Heart left ventricle (tissue), 16 donors: ENCODE data around the gene DCAF11. TPM values are rescaled to one million over a fixed set of nuclear protein-coding genes. Genes with fewer than 3 reads are reported as not detected.
A peak's percentile ranks its signal among the peaks of the same experiment; 100 is the strongest.

Source experiments
- ATAC-seq, 4 donors: fragments of 200-7000 bp; cut with Tn5 transposase; one replicate each; pipeline ENCODE4 v1.9.1; 2020 to 2022; ENCODE audit warnings: moderate library complexity in 4 of 4, mild to moderate bottlenecking in 3 of 4, moderate number of reproducible peaks in 1 of 4
- DNase-seq, 5 donors: peaks; one replicate each; pipeline ENCODE4 v3.0.0-alpha.2; 2020
- H3K27ac ChIP-seq, 12 donors: fragments of 200-600 bp; sonication (generic) in 4 of 12; one replicate each; pipeline versions ENCODE4 v1.5.0 to v1.8.0; 2016 to 2022; ENCODE audit warnings: mild to moderate bottlenecking in 2 of 12
- H3K27me3 ChIP-seq, 9 donors: fragments of 200-600 bp; sonication (generic) in 2 of 9; one replicate each; pipeline versions ENCODE4 v1.5.1 to v1.8.0; 2016 to 2022; ENCODE audit warnings: mild to moderate bottlenecking in 3 of 9
- H3K36me3 ChIP-seq, 9 donors: fragments of 200-600 bp; sonication (generic) in 2 of 9; one replicate each; pipeline versions ENCODE4 v1.5.0 to v1.8.0; 2018 to 2022; ENCODE audit warnings: mild to moderate bottlenecking in 2 of 9
- H3K4me1 ChIP-seq, 12 donors: fragments of 200-600 bp; sonication (generic) in 4 of 12; one replicate each; pipeline versions ENCODE4 v1.5.0 to v1.8.0; 2016 to 2022; ENCODE audit warnings: mild to moderate bottlenecking in 3 of 12
- H3K4me3 ChIP-seq, 12 donors: fragments of 200-600 bp; sonication (generic) in 4 of 12; one replicate each; pipeline versions ENCODE4 v1.5.0 to v1.8.0; 2017 to 2022; ENCODE audit warnings: mild to moderate bottlenecking in 9 of 12, moderate library complexity in 4 of 12
- H3K9me3 ChIP-seq, 12 donors: fragments of 200-600 bp; sonication (generic) in 4 of 12; one replicate each; pipeline versions ENCODE4 v1.5.0 to v1.8.0; 2016 to 2022; ENCODE audit warnings: mild to moderate bottlenecking in 1 of 12
- POLR2A ChIP-seq, 2 donors: fragments of 450-650 bp; IDR thresholded peaks; one replicate each; pipeline ENCODE4 v1.6.1; 2017; ENCODE audit warnings: antibody characterized with exemption in 2 of 2, mild to moderate bottlenecking in 2 of 2, moderate library complexity in 2 of 2
- WGBS, 4 donors: extraction: QIAGEN DNeasy Blood & Tissue Kit in 2 of 4; methylation state at CpG; one replicate each; pipeline versions ENCODE4 v1.1.5 to v1.1.7; 2013 to 2018; 5-methylcytosine and 5-hydroxymethylcytosine counted together
- intact Hi-C, 10 donors: fragments of 100-400 bp; cut with DNase I; formaldehyde crosslinking; loops; one replicate each; pipeline versions ENCODE4 v1.11.1 to v1.14.2; 2022
- polyA plus RNA-seq, 2 donors: library from polyadenylated mRNA; stranded (reverse); fragments of 200-250 nt; gene quantifications; one replicate each; pipeline ENCODE4 v1.2.3, GENCODE V29; 2013
- total RNA-seq, 9 donors: library from RNA; depleted of rRNA in 2 of 9; stranded (reverse); fragments of >200 nt in 2 of 9; fragmentation: NEBNext Ultra II Directional in 3 of 9; extraction: Animal tissue kit (Norgen Biotek cat#: 25700) in 3 of 9; gene quantifications; one replicate each; pipeline versions ENCODE4 v1.1.0 to v1.2.4, GENCODE V29; 2016 to 2023
- TF ChIP-seq, protein P1 (sequence below), 12 donors: fragments of 200-600 bp; sonication (generic) in 4 of 12; IDR thresholded peaks; one replicate each; pipeline versions ENCODE4 v1.5.0 to v1.8.0; 2018 to 2022; ENCODE audit warnings: antibody characterized with exemption in 12 of 12, mild to moderate bottlenecking in 5 of 12
- donor health status: ischemic (EF 13 %, LVEDD 7.1; RV severe dilation, severe dysfunction).
- donor health status: healthy with polysubstance abuse.
- donor health status: DM: no; HTN: yes; CAD: no.
- donor health status: DM: no; HTN: no; CAD: no.
- donor health status: ischemic (EF 25% LVEDD 6.9; RV normal size, moderate dysfunction).
- donor health status: ischemic (EF 25% LVEDD 5.7; RV mildly dilated, moderate dysfunction).
- donor health status: healthy.
- donor health status: DM: yes; HTN: yes; CAD: no.
- donor health status: ischemic (EF 35%, LVEDD 5.7; RV mildly dilated, moderate dysfunction).
- donor health status: nonischemic (EF 11% LVEDD 7.7; RV severe dilation, severe dysfunction).
- donor health status: DM: yes; HTN: yes; CAD: no.
- donor health status: PGD.
- donor health status: ischemic (EF 29% LVEDD 5.4; RV normal size, mild dysfunction).
- donor health status: nonischemic (EF 23%, LVEDD 6.1; RV moderate dilation, normal function).

Gene DCAF11
- total and polyA plus RNA-seq, 11 donors, result 25.3 to 117 (median 75.0) TPM

DNA sequence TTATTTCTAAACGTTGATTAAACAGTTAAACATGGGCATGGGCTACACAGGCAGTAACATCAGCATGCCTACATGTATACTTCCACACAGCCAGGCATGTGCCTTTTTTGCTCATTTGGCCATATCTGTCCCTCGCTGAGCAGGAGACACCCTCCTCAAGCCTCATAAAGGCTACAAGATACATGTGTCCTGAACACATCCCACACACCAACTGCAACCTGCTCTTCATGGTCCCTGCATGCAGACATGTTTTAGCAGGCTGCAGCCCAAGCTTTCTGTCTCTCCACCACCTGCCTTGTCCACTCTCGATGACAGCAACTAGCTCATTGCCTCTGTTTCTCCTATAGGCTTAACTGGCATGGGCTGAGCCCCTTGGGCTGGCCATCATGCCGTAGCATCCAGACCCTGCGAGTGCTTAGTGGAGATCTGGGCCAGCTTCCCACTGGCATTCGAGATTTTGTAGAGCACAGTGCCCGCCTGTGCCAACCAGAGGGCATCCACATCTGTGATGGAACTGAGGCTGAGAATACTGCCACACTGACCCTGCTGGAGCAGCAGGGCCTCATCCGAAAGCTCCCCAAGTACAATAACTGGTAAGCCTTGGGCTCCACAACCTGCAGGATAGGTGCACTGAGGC lies 17.9 kb upstream of the DCAF11 start:
- 88 to 96% (median 94%) methylated on average over 8 of the region's 8 CpGs for WGBS, 4 donors
- H3K36me3 ChIP-seq, result peaks cover 0 to 39% (median 0%) of the 10 kb centered on the region in 9 donors
- no peak overlapping the region for H3K27ac ChIP-seq
- peaks cover 0 to 26% (median 14%) of the 10 kb centered on the region in 12 donors for H3K4me1 ChIP-seq
- peak in 1 of 5 donors; percentile 14 for DNase-seq
- ATAC-seq, result no peak
- intact Hi-C loops, result loop anchor here in 1 of 10 donors (10.0 kb wide), 1 partner anchor 112 kb away; the partner anchor contains the start of gene DHRS4L2
- TF ChIP-seq, protein P1, sequence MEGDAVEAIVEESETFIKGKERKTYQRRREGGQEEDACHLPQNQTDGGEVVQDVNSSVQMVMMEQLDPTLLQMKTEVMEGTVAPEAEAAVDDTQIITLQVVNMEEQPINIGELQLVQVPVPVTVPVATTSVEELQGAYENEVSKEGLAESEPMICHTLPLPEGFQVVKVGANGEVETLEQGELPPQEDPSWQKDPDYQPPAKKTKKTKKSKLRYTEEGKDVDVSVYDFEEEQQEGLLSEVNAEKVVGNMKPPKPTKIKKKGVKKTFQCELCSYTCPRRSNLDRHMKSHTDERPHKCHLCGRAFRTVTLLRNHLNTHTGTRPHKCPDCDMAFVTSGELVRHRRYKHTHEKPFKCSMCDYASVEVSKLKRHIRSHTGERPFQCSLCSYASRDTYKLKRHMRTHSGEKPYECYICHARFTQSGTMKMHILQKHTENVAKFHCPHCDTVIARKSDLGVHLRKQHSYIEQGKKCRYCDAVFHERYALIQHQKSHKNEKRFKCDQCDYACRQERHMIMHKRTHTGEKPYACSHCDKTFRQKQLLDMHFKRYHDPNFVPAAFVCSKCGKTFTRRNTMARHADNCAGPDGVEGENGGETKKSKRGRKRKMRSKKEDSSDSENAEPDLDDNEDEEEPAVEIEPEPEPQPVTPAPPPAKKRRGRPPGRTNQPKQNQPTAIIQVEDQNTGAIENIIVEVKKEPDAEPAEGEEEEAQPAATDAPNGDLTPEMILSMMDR (IDR thresholded peaks at IDR 0.05), result no peak
- H3K27me3 ChIP-seq, result no peaks in the 10 kb centered on the region
- H3K4me3 ChIP-seq, result no peak overlapping the region
- no peaks in the 10 kb centered on the region for H3K9me3 ChIP-seq

DNA sequence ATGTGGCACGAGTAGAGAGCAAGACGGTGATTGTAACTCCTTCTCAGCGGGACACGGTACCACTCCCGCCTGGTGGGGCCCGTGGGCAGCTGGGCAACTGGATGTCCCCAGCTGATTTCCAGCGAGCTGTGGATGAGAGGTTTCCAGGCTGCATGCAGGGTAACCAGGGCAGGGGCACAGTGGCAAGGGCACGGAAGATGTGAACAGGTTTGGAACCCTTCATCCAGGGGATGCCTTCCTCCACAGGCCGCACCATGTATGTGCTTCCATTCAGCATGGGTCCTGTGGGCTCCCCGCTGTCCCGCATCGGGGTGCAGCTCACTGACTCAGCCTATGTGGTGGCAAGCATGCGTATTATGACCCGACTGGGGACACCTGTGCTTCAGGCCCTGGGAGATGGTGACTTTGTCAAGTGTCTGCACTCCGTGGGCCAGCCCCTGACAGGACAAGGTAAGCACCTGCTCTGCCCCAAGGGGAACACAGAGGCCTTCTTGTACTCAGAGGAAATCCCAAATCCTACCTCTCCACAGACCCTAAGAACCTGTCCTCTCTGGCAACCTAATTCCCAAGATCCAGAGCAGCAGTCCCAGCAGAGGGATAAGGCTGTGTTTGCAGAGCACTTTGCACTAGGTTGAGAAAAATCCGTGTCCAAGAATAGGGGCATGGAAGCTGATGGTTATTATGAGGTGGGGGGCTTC lies 16.2 kb upstream of the DCAF11 start:
- TF ChIP-seq POLR2A (IDR thresholded peaks at IDR 0.05), result no peak
- TF ChIP-seq, protein P1 (IDR thresholded peaks at IDR 0.05), result no peak
- ATAC-seq (no peak), DNase-seq (peak in 1 of 5 donors; percentile 16)
- WGBS, 4 donors, result 91 to 96% (median 96%) methylated on average over 8 to 16 of the region's 16 CpGs
- intact Hi-C loops, result loop anchor here in 1 of 10 donors (10.0 kb wide), 1 partner anchor 114 kb away; the partner anchor contains the start of gene DHRS4L2
- Histone ChIP-seq H3K9me3 (no peaks in the 10 kb centered on the region), H3K27ac (no peak overlapping the region), H3K36me3 (peaks cover 0 to 54% (median 0%) of the 10 kb centered on the region in 9 donors), H3K27me3 (no peaks in the 10 kb centered on the region), H3K4me3 (no peak overlapping the region), H3K4me1 (peaks cover 0 to 21% (median 13%) of the 10 kb centered on the region in 12 donors)

DNA sequence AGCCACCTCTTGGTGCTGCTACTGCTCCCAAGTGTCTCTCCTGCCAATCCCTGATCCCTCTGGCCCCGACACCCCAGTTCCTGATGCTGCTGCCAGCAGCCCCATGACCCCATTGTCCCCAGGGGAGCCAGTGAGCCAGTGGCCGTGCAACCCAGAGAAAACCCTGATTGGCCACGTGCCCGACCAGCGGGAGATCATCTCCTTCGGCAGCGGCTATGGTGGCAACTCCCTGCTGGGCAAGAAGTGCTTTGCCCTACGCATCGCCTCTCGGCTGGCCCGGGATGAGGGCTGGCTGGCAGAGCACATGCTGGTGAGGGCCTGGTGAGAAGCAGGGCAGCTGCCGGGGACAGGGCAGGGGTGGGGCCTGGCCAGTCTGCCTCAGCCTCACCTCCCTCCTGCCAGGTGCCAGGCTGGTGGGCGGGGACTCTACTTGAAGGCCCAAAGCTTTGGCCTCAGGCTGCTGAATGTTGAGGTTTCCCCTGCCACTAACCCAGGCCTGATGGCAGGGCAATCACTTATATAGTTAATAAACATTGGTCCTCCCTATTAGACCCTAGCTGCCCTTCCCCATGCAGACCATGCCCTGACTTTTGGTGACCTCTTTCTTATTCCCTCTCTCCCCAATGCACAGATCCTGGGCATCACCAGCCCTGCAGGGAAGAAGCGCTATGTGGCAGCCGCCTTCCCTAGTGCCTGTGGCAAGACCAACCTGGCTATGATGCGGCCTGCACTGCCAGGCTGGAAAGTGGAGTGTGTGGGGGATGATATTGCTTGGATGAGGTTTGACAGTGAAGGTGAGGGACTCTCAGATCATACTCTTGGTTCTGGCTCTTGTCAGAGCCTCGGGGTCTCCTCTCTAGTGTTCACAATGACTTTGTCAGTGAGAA lies 15.4 kb upstream of the DCAF11 start:
- Histone ChIP-seq H3K4me1 (peaks cover 0 to 16% (median 9%) of the 10 kb centered on the region in 12 donors), H3K27ac (no peak overlapping the region), H3K4me3 (no peak overlapping the region), H3K27me3 (no peaks in the 10 kb centered on the region), H3K9me3 (no peaks in the 10 kb centered on the region), H3K36me3 (peaks cover 0 to 60% (median 0%) of the 10 kb centered on the region in 9 donors)
- TF ChIP-seq, protein P1 (IDR thresholded peaks at IDR 0.05), result no peak
- TF ChIP-seq POLR2A (IDR thresholded peaks at IDR 0.05), result no peak
- DNase-seq (peak in 1 of 5 donors; percentile 22), ATAC-seq (no peak)
- intact Hi-C loops, result loop anchor here in 1 of 10 donors (10.0 kb wide), 1 partner anchor 114 kb away; the partner anchor contains the start of gene DHRS4L2
- WGBS, 4 donors, result 86 to 91% (median 88%) methylated on average over 17 of the region's 17 CpGs
